ENCODE data around the gene PRDX4.
"Not testable (repeated sequence)": the region's sequence is repeated elsewhere in the genome, so short reads cannot be mapped to it uniquely, and the experiment has no call there.

Gene PRDX4

DNA sequence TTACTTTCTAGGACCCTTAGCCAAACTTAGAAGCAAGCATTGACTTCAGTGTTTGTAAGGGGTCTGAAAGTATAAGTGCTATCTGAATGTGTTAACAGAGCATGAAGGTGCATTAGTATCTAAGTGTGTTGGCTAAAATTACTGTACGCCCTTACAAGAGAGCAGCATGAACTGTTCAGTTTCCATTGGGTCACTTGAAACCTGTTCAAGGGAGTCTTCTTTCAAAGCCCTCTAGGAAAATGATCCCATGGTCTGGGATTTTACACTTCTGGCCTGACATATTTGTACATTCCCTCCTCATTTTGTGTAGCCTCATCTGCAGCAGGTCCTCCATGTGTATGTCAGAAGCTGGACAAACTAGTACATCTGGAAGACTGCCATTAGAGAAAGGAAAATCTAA is 3.2 kb downstream of the PRDX4 start:
- H3K4me3 ChIP-seq (ENCODE audit: low read depth, low read length), result no peak overlapping the region
- TF ChIP-seq, protein P1, sequence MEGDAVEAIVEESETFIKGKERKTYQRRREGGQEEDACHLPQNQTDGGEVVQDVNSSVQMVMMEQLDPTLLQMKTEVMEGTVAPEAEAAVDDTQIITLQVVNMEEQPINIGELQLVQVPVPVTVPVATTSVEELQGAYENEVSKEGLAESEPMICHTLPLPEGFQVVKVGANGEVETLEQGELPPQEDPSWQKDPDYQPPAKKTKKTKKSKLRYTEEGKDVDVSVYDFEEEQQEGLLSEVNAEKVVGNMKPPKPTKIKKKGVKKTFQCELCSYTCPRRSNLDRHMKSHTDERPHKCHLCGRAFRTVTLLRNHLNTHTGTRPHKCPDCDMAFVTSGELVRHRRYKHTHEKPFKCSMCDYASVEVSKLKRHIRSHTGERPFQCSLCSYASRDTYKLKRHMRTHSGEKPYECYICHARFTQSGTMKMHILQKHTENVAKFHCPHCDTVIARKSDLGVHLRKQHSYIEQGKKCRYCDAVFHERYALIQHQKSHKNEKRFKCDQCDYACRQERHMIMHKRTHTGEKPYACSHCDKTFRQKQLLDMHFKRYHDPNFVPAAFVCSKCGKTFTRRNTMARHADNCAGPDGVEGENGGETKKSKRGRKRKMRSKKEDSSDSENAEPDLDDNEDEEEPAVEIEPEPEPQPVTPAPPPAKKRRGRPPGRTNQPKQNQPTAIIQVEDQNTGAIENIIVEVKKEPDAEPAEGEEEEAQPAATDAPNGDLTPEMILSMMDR (IDR thresholded peaks at IDR 0.05; ENCODE audit: insufficient read depth, low read depth, low read length, missing control alignments), result no peak
- no peak for DNase-seq (ENCODE audit: low read depth)

DNA sequence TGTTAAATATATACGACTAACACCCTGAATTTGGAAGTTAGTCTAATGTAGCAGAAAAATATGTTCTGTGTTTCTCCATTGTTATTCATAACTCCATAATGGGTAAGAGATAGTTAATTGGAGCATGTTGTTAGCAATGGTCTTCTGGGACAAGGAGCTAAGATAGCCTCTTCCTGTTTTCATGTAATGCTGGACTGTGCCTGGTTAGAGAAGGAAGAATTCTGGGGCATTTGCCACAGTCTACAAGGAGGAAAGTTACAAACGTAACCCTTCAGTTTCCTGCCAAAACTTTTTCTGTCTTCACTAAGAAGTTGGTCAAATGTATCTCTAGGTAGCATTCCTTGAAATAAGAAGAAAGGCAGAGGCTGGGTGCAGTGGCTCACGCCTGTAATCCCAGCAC is 5.8 kb downstream of the PRDX4 start:
- no peak for DNase-seq (ENCODE audit: low read depth)
- no peak overlapping the region for H3K4me3 ChIP-seq (ENCODE audit: low read depth, low read length)
- TF ChIP-seq, protein P1 (IDR thresholded peaks at IDR 0.05; ENCODE audit: insufficient read depth, low read depth, low read length, missing control alignments), result no peak

DNA sequence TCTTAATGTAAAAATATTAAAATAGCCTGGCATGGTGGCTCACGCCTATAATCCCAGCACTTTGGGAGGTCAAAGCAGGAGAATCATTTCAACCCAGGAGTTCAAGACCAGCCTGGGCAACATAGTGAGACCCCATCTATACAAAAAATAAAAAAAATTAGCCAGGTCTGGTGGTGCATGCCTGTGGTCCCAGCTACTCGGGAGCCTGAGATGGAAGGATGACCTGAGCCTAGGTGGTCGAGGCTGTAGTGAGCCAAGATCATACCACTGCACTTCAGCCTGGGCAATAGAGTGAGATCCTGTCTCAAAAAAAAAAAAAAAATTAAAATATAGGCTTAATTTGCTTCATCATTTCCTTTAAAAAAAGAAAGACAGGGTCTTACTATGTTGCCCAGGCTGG is 9.2 kb downstream of the PRDX4 start:
- DNase-seq (ENCODE audit: low read depth); H3K4me3 ChIP-seq (ENCODE audit: low read depth, low read length): not testable (repeated sequence)

DNA sequence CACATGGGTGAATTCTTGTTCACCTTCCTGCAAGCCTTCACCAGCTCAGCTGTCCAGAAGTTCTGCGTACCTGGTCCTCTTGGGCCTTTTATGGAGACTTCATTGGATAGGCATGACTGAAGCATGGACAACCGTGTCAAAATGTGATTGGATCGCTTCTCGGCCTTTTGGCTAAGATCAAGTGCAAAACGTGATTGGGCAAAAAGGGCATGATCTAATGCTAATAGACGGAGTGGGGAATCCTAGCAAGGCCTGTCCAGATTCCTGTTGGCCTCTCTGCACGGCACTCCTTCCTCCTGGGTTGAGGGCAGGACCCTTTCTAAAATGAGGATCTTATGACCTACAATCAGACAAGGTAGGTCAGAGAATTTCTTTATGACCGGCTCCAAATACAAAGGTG is 24.9 kb downstream of the PRDX4 start:
- no peak for DNase-seq (ENCODE audit: low read depth)

DNA sequence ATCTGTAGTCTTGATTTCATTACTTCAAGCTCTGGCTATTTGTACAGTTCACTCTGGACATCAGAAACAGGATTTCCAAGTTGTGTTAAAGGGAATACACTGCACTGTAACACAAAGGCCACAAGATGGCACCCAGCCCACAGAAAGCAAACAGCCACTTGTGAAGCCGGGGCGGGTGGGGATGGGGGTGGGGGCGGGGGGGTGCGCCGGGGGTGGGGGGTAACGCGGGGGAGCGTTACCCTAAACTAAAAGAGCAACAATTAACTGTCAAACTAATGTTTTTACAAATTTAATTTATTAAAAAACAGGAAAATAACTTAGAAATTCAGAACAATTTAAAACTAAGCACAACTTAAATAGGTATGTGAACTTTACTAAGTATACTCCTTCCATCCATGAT is 27.3 kb downstream of the PRDX4 start:
- TF ChIP-seq, protein P1 (IDR thresholded peaks at IDR 0.05; ENCODE audit: insufficient read depth, low read depth, low read length, missing control alignments), result peak; percentile 46
- DNase-seq (ENCODE audit: low read depth), result peak; percentile 63
- no peak overlapping the region for H3K4me3 ChIP-seq (ENCODE audit: low read depth, low read length)

More for the DNA sequence above, 24.9 kb downstream of the PRDX4 start:
- H3K4me3 ChIP-seq (ENCODE audit: low read depth, low read length), result no peak overlapping the region
- TF ChIP-seq, protein P1 (IDR thresholded peaks at IDR 0.05; ENCODE audit: insufficient read depth, low read depth, low read length, missing control alignments), result no peak

DNA sequence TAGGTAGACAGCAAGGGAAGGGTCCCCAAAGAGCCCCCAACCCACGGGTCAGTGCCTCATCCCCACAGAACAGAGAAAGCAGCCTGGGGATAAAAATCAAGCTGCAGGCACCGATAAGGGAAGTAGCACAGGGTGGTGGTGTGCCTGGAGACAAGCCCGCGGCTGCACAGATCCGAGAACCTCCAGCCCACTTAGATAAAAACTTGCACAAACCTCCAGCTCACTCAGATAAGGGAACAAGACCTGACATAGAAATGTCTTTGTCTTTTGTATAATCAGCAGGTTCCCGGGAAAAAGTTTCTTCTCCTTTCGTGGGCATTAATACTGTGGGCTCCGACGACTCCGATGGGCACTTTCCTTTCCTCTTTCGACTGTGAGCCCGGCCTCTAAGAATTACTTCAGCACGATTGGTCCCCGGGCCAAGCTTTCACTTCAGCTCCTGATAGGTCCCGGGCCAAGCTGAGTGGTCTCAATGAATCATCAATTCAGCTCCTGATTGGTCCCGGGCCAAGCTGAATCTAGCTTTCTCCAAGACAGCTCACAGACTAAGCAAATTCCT is 32.4 kb downstream of the PRDX4 start:
- no peak for DNase-seq (ENCODE audit: low read depth)
- H3K4me3 ChIP-seq (ENCODE audit: low read depth, low read length), result no peak overlapping the region
- TF ChIP-seq, protein P1 (IDR thresholded peaks at IDR 0.05; ENCODE audit: insufficient read depth, low read depth, low read length, missing control alignments), result no peak

DNA sequence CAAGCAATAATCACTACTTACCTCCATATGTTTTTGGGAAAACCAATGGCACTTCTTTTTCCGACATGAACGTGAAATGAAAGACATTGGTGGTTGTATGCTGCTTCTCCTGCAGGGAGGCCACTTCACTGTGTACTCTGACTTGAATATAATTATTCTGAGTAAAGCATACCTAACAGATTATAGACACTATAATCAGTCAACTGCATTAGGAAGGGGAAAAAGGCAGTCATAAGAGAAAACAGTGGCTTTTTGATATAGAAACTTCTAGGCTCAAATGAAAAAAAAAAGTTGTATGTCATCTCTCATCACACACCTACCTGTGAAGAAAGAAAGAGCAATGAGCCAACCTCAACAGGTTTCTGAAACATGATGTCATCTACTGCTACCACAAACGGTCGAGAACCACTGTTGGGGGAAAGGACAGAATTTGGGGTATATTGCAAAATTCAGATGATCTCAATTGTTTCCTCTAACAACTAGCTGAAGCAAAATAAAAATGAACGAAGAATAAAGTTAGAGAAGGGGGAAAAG is 37.4 kb downstream of the PRDX4 start:
- TF ChIP-seq, protein P1 (IDR thresholded peaks at IDR 0.05; ENCODE audit: insufficient read depth, low read depth, low read length, missing control alignments), result no peak
- DNase-seq (ENCODE audit: low read depth), result no peak
- no peak overlapping the region for H3K4me3 ChIP-seq (ENCODE audit: low read depth, low read length)

All from GM12865 (cell line).